ENCODE measurements around the gene KMT5B.

Gene KMT5B

GRCh38 chr11:68127714-68128681, 85.1 kb downstream of the KMT5B start:
- TF ChIP-seq CTCF (IDR thresholded peaks at IDR 0.05; ENCODE audit: extremely low read depth, missing control alignments): no peak
- DNase-seq (ENCODE audit: low spot score): no peak

GRCh38 chr11:68125164-68125563, 87.9 kb downstream of the KMT5B start:
- DNase-seq (ENCODE audit: low spot score): peak; percentile 11
- no peak for TF ChIP-seq CTCF (IDR thresholded peaks at IDR 0.05; ENCODE audit: extremely low read depth, missing control alignments)

GRCh38 chr11:68122936-68123539, 90.1 kb downstream of the KMT5B start:
- no peak for TF ChIP-seq CTCF (IDR thresholded peaks at IDR 0.05; ENCODE audit: extremely low read depth, missing control alignments)
- peak; percentile 11 for DNase-seq (ENCODE audit: low spot score)

- TF ChIP-seq CTCF (IDR thresholded peaks at IDR 0.05; ENCODE audit: extremely low read depth, missing control alignments): no peak
- DNase-seq (ENCODE audit: low spot score): peak; percentile 100
Observed at GRCh38 chr11:68121067-68121899, 91.8 kb downstream of the KMT5B start, which contains the start of gene CHKA. TSS of gene CHKA (minus strand) at chr11:68121388. CDS start at chr11:68121177, 211 bp downstream.

GRCh38 chr11:68120273-68121066, 92.6 kb downstream of the KMT5B start:
- no peak for TF ChIP-seq CTCF (IDR thresholded peaks at IDR 0.05; ENCODE audit: extremely low read depth, missing control alignments)
- DNase-seq (ENCODE audit: low spot score): peak; percentile 81

GRCh38 chr11:68118706-68119448, 94.2 kb downstream of the KMT5B start:
- no peak for TF ChIP-seq CTCF (IDR thresholded peaks at IDR 0.05; ENCODE audit: extremely low read depth, missing control alignments)
- DNase-seq (ENCODE audit: low spot score): peak; percentile 73

Data from GM20000 (cell line).